K562 (cell line): ENCODE results near the gene HRCT1. TPM values are rescaled to one million over a fixed set of nuclear protein-coding genes. Genes with fewer than 3 reads are reported as not detected.
A peak's percentile ranks its signal among the peaks of the same experiment; 100 is the strongest.

Experiments
- ATAC-seq: fragments of 200-7000 bp; cut with Tn5 transposase; 3 replicates; pipeline ENCODE4 v1.9.1; 2020; ENCODE audit warnings: moderate library complexity
- BruUV-seq: library from RNA; stranded (reverse); fragments of 400-500 nt; replicated peaks from 2 replicates; lab custom pipeline; 2021; lab: Mats Ljungman, UMichigan
- CTCF ChIA-PET: fragments of 300-600 bp; formaldehyde crosslinking; extraction: SDS; loops from one replicate; lab custom pipeline; 2021; ENCODE audit warnings: low intra/inter-chr PET ratio; lab: Yijun Ruan, JAX
- POLR2A ChIA-PET: fragments of 300-600, 350-650 bp; sonication (Branson Sonifier 250); formaldehyde crosslinking; extraction: SDS; loops from one replicate; lab custom pipeline; 2021; ENCODE audit warnings: antibody characterized with exemption, inconsistent platforms; lab: Yijun Ruan, JAX
- DNase-seq, 4 experiments: peaks; one replicate each; pipeline versions ENCODE4 v3.0.0 to v3.0.0-alpha.2; 2011 to 2018; ENCODE audit warnings: low spot score in 3 of 4, mixed read lengths in 3 of 4; ENCODE audit errors: extremely low read depth in 1 of 4
- FAIRE-seq: peaks from 2 replicates; lab custom pipeline; 2011; peaks lifted over from hg19 to GRCh38; lab: Jason Lieb, UNC
- H2AFZ ChIP-seq: 2 replicates; pipeline ENCODE4 v1.6.0; 2011; ENCODE audit warnings: low read depth, low read length, control low read depth, inconsistent platforms
- H3K27ac ChIP-seq: fragments of 200-600 bp; 3 replicates; pipeline ENCODE4 v1.8.0; 2011; ENCODE audit warnings: low read depth, mild to moderate bottlenecking, control low read depth, inconsistent platforms, low read length, moderate library complexity, mixed read lengths; ENCODE audit errors: extremely low read depth
- H3K27me3 ChIP-seq, 2 experiments: fragments of 300-600 bp in 1 of 2; 2 replicates in 1 of 2; 3 replicates in 1 of 2; pipeline versions ENCODE4 v1.6.0 to v1.8.0; 2011; ENCODE audit warnings: inconsistent platforms in 2 of 2, low read length in 2 of 2, mild to moderate bottlenecking in 1 of 2, mixed read lengths in 1 of 2, moderate library complexity in 1 of 2; ENCODE audit not compliant: control insufficient read depth in 2 of 2, insufficient read depth in 2 of 2
- H3K36me3 ChIP-seq: fragments of 300-600 bp; 3 replicates; pipeline ENCODE4 v1.8.0; 2011; ENCODE audit warnings: mild to moderate bottlenecking, low read length, inconsistent platforms; ENCODE audit not compliant: control insufficient read depth, insufficient read depth
- H3K4me1 ChIP-seq, 2 experiments: fragments of 200-600 bp in 1 of 2; replicated peaks in 1 of 2; 2 replicates in 1 of 2; 3 replicates in 1 of 2; pipeline versions ENCODE4 v1.5.1 to v1.8.0; 2011; ENCODE audit warnings: inconsistent platforms in 2 of 2, low read length in 2 of 2, mild to moderate bottlenecking in 1 of 2, mixed read lengths in 1 of 2, moderate library complexity in 1 of 2; ENCODE audit not compliant: control insufficient read depth in 2 of 2, insufficient read depth in 2 of 2
- H3K4me2 ChIP-seq: 2 replicates; pipeline ENCODE4 v1.6.1; 2011; ENCODE audit warnings: low read length, control low read depth, inconsistent platforms, mixed read lengths; ENCODE audit not compliant: insufficient read depth
- H3K4me3 ChIP-seq: fragments of 200-600 bp; sonication (generic), shearing (Covaris generic); 2 replicates; pipeline ENCODE4 v1.5.1; 2016; ENCODE audit warnings: control low read depth, inconsistent platforms
- H3K79me2 ChIP-seq: fragments of 200-600 bp; 3 replicates; pipeline ENCODE4 v1.8.0; 2011; ENCODE audit warnings: low read length, inconsistent platforms; ENCODE audit not compliant: control insufficient read depth, insufficient read depth
- H3K9ac ChIP-seq, 2 experiments: 2 replicates each; pipeline versions ENCODE4 v1.6.0 to v1.6.1; 2011; ENCODE audit warnings: low read depth in 2 of 2, low read length in 2 of 2, control low read depth in 1 of 2, inconsistent platforms in 1 of 2, mild to moderate bottlenecking in 1 of 2, mixed read lengths in 1 of 2; ENCODE audit not compliant: insufficient read depth in 1 of 2
- H3K9me1 ChIP-seq: one replicate; pipeline ENCODE4 v1.6.0; 2011; ENCODE audit warnings: inconsistent platforms, mild to moderate bottlenecking, low read length, moderate library complexity; ENCODE audit not compliant: control insufficient read depth, insufficient read depth
- H3K9me3 ChIP-seq: replicated peaks from 2 replicates; pipeline ENCODE4 v1.5.1; 2011; ENCODE audit warnings: low read depth, low read length, inconsistent platforms; ENCODE audit not compliant: control insufficient read depth, insufficient read depth
- H4K20me1 ChIP-seq: replicated peaks from 2 replicates; pipeline ENCODE4 v1.6.1; 2011; ENCODE audit warnings: low read length, inconsistent platforms, mixed read lengths; ENCODE audit not compliant: control insufficient read depth, insufficient read depth
- E2F3 ChIP-seq: fragments of 250-450 bp; sonication (Bioruptor Pico); IDR thresholded peaks from 2 replicates; pipeline ENCODE4 v1.4.0; 2020; ENCODE audit warnings: mild to moderate bottlenecking
- HNRNPL ChIP-seq: fragments of 200-400 bp; formaldehyde crosslinking; IDR thresholded peaks from 2 replicates; pipeline ENCODE4 v1.6.1; 2017; ENCODE audit warnings: low read depth, mild to moderate bottlenecking, low read length
- NCOA1 ChIP-seq: fragments of 450-650 bp; IDR thresholded peaks from 2 replicates; pipeline ENCODE4 v1.6.1; 2016; ENCODE audit warnings: low read depth
- NELFE ChIP-seq: IDR thresholded peaks from 2 replicates; pipeline ENCODE4 v1.6.1; 2011; ENCODE audit warnings: mild to moderate bottlenecking; ENCODE audit not compliant: insufficient read depth, insufficient read length
- NR2C2 ChIP-seq, 2 experiments: fragments of 200-800 bp in 1 of 2; sonication (Bioruptor generic) in 1 of 2; sonication (generic) in 1 of 2; formaldehyde crosslinking in 1 of 2; IDR thresholded peaks; 2 replicates each; pipeline versions ENCODE4 v1.6.1 to v1.8.0; 2016 to 2022; ENCODE audit warnings: mild to moderate bottlenecking in 1 of 2, missing compliant biosample characterization in 1 of 2, missing genetic modification characterization in 1 of 2, missing genetic modification reagents in 1 of 2
- NR4A1 ChIP-seq, 2 experiments: fragments of 250-450 bp in 1 of 2; fragments of 450-650 bp in 1 of 2; sonication (Bioruptor Pico) in 1 of 2; IDR thresholded peaks; 2 replicates each; pipeline versions ENCODE4 v1.4.0 to v1.6.1; 2016 to 2020; ENCODE audit warnings: mild to moderate bottlenecking in 2 of 2, missing compliant biosample characterization in 1 of 2, missing genetic modification characterization in 1 of 2, moderate library complexity in 1 of 2
- SAFB ChIP-seq: fragments of 200-400 bp; formaldehyde crosslinking; IDR thresholded peaks from 2 replicates; pipeline ENCODE4 v1.6.1; 2017; ENCODE audit warnings: low read depth, low read length, borderline replicate concordance
- SLC30A9 ChIP-seq: fragments of 250-450 bp; sonication (Bioruptor Pico); IDR thresholded peaks from 2 replicates; pipeline ENCODE4 v1.8.0; 2022; ENCODE audit warnings: mild to moderate bottlenecking, moderate library complexity
- ZFX ChIP-seq: sonication (generic); formaldehyde crosslinking; IDR thresholded peaks from 2 replicates; pipeline ENCODE4 v1.8.0; 2022; ENCODE audit warnings: mild to moderate bottlenecking, missing genetic modification reagents, moderate library complexity
- WGBS: fragments of 100-300 bp; shearing (Covaris generic); methylation state at CpG from one replicate; pipeline ENCODE4 v1.1.6; 2016; ENCODE audit warnings: low coverage, mixed read lengths; ENCODE audit not compliant: insufficient coverage; ENCODE audit errors: missing lambda C conversion rate; 5-methylcytosine and 5-hydroxymethylcytosine counted together
- in situ Hi-C: fragments of 300-500 bp; cut with MboI; formaldehyde crosslinking; loops from 4 replicates; pipeline ENCODE4 v1.15.0; 2018; ENCODE audit warnings: inconsistent platforms, mixed read lengths
- intact Hi-C: fragments of 100-400 bp; cut with micrococcal nuclease; formaldehyde crosslinking; loops from 2 replicates; pipeline ENCODE4 v1.14.2; 2022
- polyA plus RNA-seq, 8 experiments: library from polyadenylated mRNA; depleted of rRNA in 4 of 8; stranded (reverse) in 5 of 8; unstranded in 3 of 8; fragments of >200 nt; fragmentation: Nextera tagmentation in 2 of 8; fragmentation: Illumina TruSeq in 1 of 8; extraction: Ambion mirVana in 2 of 8; extraction: Trizol in 1 of 8; gene quantifications; 2 replicates each; pipeline versions ENCODE4 v1.2.1 to v1.2.3, GENCODE V29; 2011 to 2014; ENCODE audit warnings: inconsistent platforms in 1 of 8, missing spikeins in 1 of 8
- total RNA-seq, 7 experiments: library from RNA; depleted of rRNA in 6 of 7; stranded (reverse); fragments of >200 nt in 6 of 7; fragmentation: Illumina TruSeq in 2 of 7; extraction: Trizol in 2 of 7; gene quantifications; 2 replicates each; pipeline versions ENCODE4 v1.2.1 to v1.2.3, GENCODE V29; 2011 to 2021; ENCODE audit warnings: low replicate concordance in 1 of 7
- TF ChIP-seq, protein P1 (sequence below): fragments of 200-800 bp; sonication (Bioruptor generic); IDR thresholded peaks from 2 replicates; pipeline ENCODE4 v1.6.1; 2017; ENCODE audit warnings: missing genetic modification characterization, missing compliant biosample characterization
- TF ChIP-seq, protein P2 (sequence below): fragments of 450-650 bp; IDR thresholded peaks from 2 replicates; pipeline ENCODE4 v1.6.1; 2018; ENCODE audit warnings: mild to moderate bottlenecking, low read depth; ENCODE audit not compliant: partially characterized antibody
- TF ChIP-seq, protein P3 (sequence below): fragments of 450-650 bp; IDR thresholded peaks from 2 replicates; pipeline ENCODE4 v1.6.1; 2017; ENCODE audit warnings: antibody characterized with exemption, mild to moderate bottlenecking

Gene HRCT1
- total and polyA plus RNA-seq, 9 of the 15 experiments (the other 6 are each of a cell fraction or from before 2014, with no cell fraction given), result 0.40 TPM; not detected in 8

DNA sequence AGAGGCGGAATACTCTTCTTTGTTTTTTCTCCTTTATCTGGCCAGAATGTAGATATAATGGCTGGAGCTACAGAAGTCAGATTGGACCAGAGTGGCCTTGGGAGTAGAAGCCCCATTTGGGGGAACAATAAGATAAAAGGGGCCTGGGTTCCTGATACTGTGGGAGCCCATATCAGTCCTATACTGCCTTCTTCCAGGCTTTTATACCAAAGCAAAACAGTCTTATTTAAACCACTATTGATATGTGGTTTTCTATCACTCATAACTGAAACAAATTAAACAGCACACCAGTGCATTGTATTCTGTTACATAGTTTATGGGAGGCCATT lies 17.6 kb downstream of the HRCT1 start:
- DNase-seq (peak in 1 of 4 experiments; percentile 33), FAIRE-seq (no peak), ATAC-seq (peak; percentile 29; the same call in 2 of the 3 replicates)
- H3K79me2 ChIP-seq, result no peaks in the 10 kb centered on the region
- POLR2A ChIA-PET, result interaction anchor here (0.6 to 3.0 kb wide), 6 partner anchors 9 to 262 kb away, joined by 3 to 20 read pairs (median 7); no protein-coding TSS in a partner anchor
- H3K27ac ChIP-seq, result peak overlapping the region; percentile 99
- no peaks in the 10 kb centered on the region for H3K27me3 ChIP-seq
- in situ Hi-C loops (no loop called here), intact Hi-C loops (no loop called here)
- H3K36me3 ChIP-seq, result no peaks in the 10 kb centered on the region
- H4K20me1 ChIP-seq, result no peaks in the 10 kb centered on the region
- peak overlapping the region; percentile 85 for H2AFZ ChIP-seq
- H3K9ac ChIP-seq, result peak overlapping the region in 1 of 2 experiments; percentile 93; a peak in 2 of 4 replicates
- no peaks in the 10 kb centered on the region for H3K9me3 ChIP-seq
- CTCF ChIA-PET, result no interaction called here
- WGBS, result 0% methylated on average over 1 of the region's 1 CpG
- H3K9me1 ChIP-seq, result no peaks in the 10 kb centered on the region
- H3K4me3 ChIP-seq, result no peak overlapping the region; the same call in 1 of the 2 replicates
- H3K4me2 ChIP-seq, result peak overlapping the region; percentile 68
- H3K4me1 ChIP-seq, result peaks cover 18 to 48% of the 10 kb centered on the region in 2 experiments
- no TSS peak for BruUV-seq
- no peak for TF ChIP-seq NR2C2 (CRISPR knock-in tag; IDR thresholded peaks at IDR 0.05)
- TF ChIP-seq NR2C2 (tag; IDR thresholded peaks at IDR 0.05), result 0 out of 2 replicates have a peak, but pooled peaks have one; percentile 2
- no peak for TF ChIP-seq SLC30A9 (CRISPR knock-in tag)
- no peak for TF ChIP-seq SAFB
- TF ChIP-seq NCOA1, result no peak
- TF ChIP-seq NELFE, result no peak
- TF ChIP-seq, protein P1, sequence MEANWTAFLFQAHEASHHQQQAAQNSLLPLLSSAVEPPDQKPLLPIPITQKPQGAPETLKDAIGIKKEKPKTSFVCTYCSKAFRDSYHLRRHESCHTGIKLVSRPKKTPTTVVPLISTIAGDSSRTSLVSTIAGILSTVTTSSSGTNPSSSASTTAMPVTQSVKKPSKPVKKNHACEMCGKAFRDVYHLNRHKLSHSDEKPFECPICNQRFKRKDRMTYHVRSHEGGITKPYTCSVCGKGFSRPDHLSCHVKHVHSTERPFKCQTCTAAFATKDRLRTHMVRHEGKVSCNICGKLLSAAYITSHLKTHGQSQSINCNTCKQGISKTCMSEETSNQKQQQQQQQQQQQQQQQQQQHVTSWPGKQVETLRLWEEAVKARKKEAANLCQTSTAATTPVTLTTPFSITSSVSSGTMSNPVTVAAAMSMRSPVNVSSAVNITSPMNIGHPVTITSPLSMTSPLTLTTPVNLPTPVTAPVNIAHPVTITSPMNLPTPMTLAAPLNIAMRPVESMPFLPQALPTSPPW (CRISPR knock-in tag), result 0 out of 2 replicates have a peak, but pooled peaks have one; percentile 42
- TF ChIP-seq HNRNPL, result no peak
- 0 out of 2 replicates have a peak, but pooled peaks have one; percentile 17 for TF ChIP-seq ZFX
- TF ChIP-seq, protein P2, sequence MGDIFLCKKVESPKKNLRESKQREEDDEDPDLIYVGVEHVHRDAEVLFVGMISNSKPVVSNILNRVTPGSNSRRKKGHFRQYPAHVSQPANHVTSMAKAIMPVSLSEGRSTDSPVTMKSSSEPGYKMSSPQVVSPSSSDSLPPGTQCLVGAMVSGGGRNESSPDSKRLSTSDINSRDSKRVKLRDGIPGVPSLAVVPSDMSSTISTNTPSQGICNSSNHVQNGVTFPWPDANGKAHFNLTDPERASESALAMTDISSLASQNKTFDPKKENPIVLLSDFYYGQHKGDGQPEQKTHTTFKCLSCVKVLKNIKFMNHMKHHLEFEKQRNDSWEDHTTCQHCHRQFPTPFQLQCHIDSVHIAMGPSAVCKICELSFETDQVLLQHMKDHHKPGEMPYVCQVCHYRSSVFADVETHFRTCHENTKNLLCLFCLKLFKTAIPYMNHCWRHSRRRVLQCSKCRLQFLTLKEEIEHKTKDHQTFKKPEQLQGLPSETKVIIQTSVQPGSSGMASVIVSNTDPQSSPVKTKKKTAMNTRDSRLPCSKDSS, result no peak
- TF ChIP-seq E2F3 (CRISPR knock-in tag), result no peak
- no peak for TF ChIP-seq NR4A1 (CRISPR knock-in tag; IDR thresholded peaks at IDR 0.05)
- TF ChIP-seq NR4A1 (tag; IDR thresholded peaks at IDR 0.05), result 0 out of 2 replicates have a peak, but pooled peaks have one; percentile 19
- TF ChIP-seq, protein P3, sequence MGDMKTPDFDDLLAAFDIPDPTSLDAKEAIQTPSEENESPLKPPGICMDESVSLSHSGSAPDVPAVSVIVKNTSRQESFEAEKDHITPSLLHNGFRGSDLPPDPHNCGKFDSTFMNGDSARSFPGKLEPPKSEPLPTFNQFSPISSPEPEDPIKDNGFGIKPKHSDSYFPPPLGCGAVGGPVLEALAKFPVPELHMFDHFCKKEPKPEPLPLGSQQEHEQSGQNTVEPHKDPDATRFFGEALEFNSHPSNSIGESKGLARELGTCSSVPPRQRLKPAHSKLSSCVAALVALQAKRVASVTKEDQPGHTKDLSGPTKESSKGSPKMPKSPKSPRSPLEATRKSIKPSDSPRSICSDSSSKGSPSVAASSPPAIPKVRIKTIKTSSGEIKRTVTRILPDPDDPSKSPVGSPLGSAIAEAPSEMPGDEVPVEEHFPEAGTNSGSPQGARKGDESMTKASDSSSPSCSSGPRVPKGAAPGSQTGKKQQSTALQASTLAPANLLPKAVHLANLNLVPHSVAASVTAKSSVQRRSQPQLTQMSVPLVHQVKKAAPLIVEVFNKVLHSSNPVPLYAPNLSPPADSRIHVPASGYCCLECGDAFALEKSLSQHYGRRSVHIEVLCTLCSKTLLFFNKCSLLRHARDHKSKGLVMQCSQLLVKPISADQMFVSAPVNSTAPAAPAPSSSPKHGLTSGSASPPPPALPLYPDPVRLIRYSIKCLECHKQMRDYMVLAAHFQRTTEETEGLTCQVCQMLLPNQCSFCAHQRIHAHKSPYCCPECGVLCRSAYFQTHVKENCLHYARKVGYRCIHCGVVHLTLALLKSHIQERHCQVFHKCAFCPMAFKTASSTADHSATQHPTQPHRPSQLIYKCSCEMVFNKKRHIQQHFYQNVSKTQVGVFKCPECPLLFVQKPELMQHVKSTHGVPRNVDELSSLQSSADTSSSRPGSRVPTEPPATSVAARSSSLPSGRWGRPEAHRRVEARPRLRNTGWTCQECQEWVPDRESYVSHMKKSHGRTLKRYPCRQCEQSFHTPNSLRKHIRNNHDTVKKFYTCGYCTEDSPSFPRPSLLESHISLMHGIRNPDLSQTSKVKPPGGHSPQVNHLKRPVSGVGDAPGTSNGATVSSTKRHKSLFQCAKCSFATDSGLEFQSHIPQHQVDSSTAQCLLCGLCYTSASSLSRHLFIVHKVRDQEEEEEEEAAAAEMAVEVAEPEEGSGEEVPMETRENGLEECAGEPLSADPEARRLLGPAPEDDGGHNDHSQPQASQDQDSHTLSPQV, result peak; percentile 79; the same call in 1 of the 2 replicates
